Memory B cell (primary cell): ENCODE results near the gene CACNA1H.
"Not testable (repeated sequence)": the region's sequence is repeated elsewhere in the genome, so short reads cannot be mapped to it uniquely, and the experiment has no call there.

Source experiments
- ATAC-seq: fragments of 150-1000 bp; cut with Tn5 transposase; 2 replicates; pipeline ENCODE4 v1.10.0; 2021; ENCODE audit warnings: low read depth, mild to moderate bottlenecking, moderate library complexity
- DNase-seq, 2 donors: peaks; one replicate each; pipeline ENCODE4 v3.0.0; 2022; ENCODE audit warnings: low spot score in 2 of 2
- H3K27ac Mint-ChIP-seq: one replicate; pipeline ENCODE4 v1.8.0; 2022; ENCODE audit warnings: mild to moderate bottlenecking, moderate library complexity, mixed read lengths
- H3K27me3 Mint-ChIP-seq: one replicate; pipeline ENCODE4 v1.8.0; 2022; ENCODE audit warnings: mixed read lengths
- H3K36me3 Mint-ChIP-seq: one replicate; pipeline ENCODE4 v1.8.0; 2022; ENCODE audit warnings: mild to moderate bottlenecking, mixed read lengths
- H3K4me1 Mint-ChIP-seq: one replicate; pipeline ENCODE4 v1.8.0; 2022; ENCODE audit warnings: mixed read lengths
- H3K4me3 Mint-ChIP-seq: one replicate; pipeline ENCODE4 v1.8.0; 2022; ENCODE audit warnings: mild to moderate bottlenecking, moderate library complexity, mixed read lengths
- H3K9me3 Mint-ChIP-seq: one replicate; pipeline ENCODE4 v1.8.0; 2022; ENCODE audit warnings: mixed read lengths

Gene CACNA1H

DNA sequence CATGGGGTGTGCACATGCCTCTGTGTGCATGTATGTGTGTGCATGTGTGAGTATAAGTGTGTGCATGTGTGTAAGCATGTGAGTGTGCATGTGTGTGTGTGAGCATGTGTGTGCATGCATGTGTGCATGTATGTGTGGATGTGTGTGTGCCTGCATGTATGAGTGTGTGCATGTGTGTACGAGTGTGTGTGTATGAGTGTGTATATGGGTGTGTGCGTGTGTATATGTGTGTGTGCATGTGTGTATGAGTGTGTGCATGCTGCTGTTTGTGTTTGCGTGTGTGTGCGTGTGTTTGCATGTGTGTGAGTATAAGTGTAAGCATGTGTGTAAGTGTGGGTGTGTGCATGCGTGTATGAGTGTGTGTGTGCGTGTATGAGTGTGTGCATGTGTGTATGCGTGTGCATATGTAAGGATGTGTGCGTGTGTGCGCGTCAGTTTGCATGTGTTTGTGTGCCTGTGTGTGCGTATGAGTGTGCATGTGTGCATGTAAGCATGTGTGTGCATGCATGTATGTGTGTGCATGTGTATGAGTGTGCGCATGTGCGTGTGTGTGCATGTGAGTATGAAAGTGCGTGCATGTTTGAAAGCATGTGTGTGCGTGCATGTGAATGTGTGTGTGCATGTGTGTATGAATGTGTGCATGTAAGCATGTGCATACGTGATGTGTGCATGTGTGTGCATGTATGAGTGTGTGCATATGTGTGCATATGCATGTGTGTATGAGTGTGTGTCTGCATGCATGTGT lies 111.6 kb downstream of the CACNA1H start:
- no peak for ATAC-seq

DNA sequence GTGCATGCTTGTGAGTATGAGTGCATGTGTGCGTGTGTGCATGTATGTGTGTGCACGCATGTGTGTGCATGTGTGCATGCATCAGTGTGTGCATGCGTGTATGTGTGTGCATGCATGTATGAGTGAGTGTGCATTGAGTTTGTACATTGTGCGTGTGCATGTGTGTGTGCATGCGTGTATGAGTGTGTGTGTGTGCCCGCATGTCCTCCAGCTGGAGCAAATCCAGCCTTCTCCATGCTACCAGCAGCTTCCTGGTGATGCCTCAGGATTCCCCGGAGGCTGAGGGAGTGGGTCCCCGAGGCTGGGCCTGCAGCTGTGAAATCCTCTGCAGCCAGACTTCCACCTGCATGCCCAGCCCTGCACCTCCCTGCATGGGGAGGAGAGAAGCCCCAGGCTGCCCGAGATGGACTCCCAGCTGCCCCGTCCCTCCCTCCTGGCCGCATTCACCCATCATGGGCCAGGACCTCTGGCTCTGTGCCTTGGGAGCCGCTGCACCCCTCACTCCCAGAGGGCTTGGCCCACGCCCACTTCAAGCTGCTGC lies 112.3 kb downstream of the CACNA1H start:
- Mint-ChIP-seq H3K4me1 (no peaks in the 10 kb centered on the region), H3K27ac (no peak overlapping the region), H3K4me3 (no peak overlapping the region), H3K36me3 (no peaks in the 10 kb centered on the region), H3K27me3 (peaks cover 13% of the 10 kb centered on the region), H3K9me3 (peaks cover 3% of the 10 kb centered on the region)
- no peak for DNase-seq
- ATAC-seq: no peak

More for the DNA sequence above, 111.6 kb downstream of the CACNA1H start:
- no peak overlapping the region for H3K27ac Mint-ChIP-seq
- no peak overlapping the region for H3K4me3 Mint-ChIP-seq
- no peaks in the 10 kb centered on the region for H3K4me1 Mint-ChIP-seq
- H3K36me3 Mint-ChIP-seq: no peaks in the 10 kb centered on the region
- no peak for DNase-seq
- peaks cover 3% of the 10 kb centered on the region for H3K9me3 Mint-ChIP-seq
- peaks cover 10% of the 10 kb centered on the region for H3K27me3 Mint-ChIP-seq

DNA sequence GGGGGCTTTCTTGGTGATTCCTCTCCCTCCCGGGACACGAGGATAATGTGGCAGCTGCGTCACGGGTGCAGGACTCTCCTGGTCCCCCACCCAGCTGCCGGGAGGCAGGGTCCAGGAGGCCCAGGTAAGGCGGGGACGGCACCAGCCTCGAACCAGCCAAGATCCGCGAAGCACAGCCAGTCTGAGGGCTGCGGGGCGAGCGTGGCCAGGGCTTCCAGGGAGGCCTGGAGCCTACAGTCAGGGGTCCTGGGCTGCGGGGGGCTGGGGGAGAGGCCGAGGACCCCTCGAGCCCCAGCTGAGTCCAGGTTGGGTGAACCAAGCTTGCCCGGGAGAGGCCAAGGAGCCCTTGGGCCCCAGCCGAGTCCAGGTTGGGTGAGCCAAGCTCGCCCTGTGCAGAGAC lies 112.9 kb downstream of the CACNA1H start:
- Mint-ChIP-seq H3K36me3 (no peaks in the 10 kb centered on the region), H3K4me1 (no peaks in the 10 kb centered on the region), H3K27me3 (peaks cover 9% of the 10 kb centered on the region), H3K27ac (no peak overlapping the region), H3K4me3 (no peak overlapping the region), H3K9me3 (peaks cover 3% of the 10 kb centered on the region)
- ATAC-seq (no peak), DNase-seq (no peak)

DNA sequence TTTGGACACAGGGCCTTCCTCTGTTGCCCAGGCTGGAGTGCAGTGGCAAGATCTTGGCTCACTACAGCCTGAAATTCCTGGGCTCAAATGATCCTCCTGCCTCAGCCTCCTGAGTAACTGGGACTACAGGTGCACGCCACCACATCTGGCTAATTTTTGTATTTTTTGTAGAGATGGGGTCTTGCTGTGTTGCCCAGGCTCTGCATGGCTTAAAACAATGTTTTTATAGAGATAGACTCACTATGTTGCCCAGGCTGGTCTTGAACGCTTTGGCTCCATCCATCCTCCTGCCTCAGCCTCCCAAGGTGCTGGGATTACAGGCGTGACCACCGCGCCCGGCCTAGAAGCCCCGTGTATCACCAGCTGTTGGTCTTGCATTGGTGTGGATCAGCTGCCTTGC lies 116.5 kb downstream of the CACNA1H start:
- H3K4me1 Mint-ChIP-seq, H3K27ac Mint-ChIP-seq, ATAC-seq, H3K9me3 Mint-ChIP-seq, H3K4me3 Mint-ChIP-seq, H3K36me3 Mint-ChIP-seq, DNase-seq: not testable (repeated sequence)
- H3K27me3 Mint-ChIP-seq: peaks cover 19% of the 10 kb centered on the region

DNA sequence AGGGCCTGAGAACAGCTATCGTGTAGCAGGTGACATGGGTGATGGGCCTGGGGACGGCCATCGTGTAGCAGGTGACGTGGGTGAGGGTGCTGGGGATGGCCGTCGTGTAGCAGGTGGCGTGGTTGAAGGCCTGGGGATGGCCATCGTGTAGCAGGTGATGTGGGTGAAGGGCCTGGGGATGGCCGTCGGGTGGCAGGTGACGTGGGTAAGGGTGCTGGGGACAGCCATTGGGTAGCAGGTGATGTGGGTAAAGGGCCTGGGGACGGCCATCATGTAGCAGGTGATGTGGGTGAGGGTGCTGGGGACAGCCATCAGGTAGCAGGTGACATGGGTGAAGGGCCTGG lies 118.4 kb downstream of the CACNA1H start:
- Mint-ChIP-seq H3K36me3 (no peaks in the 10 kb centered on the region), H3K9me3 (no peaks in the 10 kb centered on the region), H3K4me1 (peaks cover 5% of the 10 kb centered on the region), H3K27me3 (peaks cover 24% of the 10 kb centered on the region), H3K4me3 (no peak overlapping the region), H3K27ac (no peak overlapping the region)
- DNase-seq: no peak
- ATAC-seq: no peak
